AG09319 (cell line): ENCODE data around the gene TRAPPC3.

ENCODE experiments used
- DNase-seq: peaks from one replicate; pipeline ENCODE4 v3.0.0-alpha.2; 2010; ENCODE audit warnings: low read depth; ENCODE audit errors: extremely low read depth
- CTCF ChIP-seq: IDR thresholded peaks from 2 replicates; pipeline ENCODE4 v1.5.1; 2011; ENCODE audit warnings: low read depth, mild to moderate bottlenecking, inconsistent platforms, low read length, moderate library complexity

The TRAPPC3 gene

GRCh38 chr1:36148821-36149236 lies 457 bp downstream of the TRAPPC3 start:
- no peak for TF ChIP-seq CTCF
- no peak for DNase-seq

GRCh38 chr1:36144413-36144812 lies 4.9 kb downstream of the TRAPPC3 start:
- TF ChIP-seq CTCF, result no peak
- no peak for DNase-seq

- no peak for TF ChIP-seq CTCF
- DNase-seq, result no peak
Observed at GRCh38 chr1:36143424-36143823, 5.9 kb downstream of the TRAPPC3 start.

- no peak for DNase-seq
Observed at GRCh38 chr1:36142121-36142520, 7.2 kb downstream of the TRAPPC3 start.

GRCh38 chr1:36139521-36139920 lies 9.8 kb downstream of the TRAPPC3 start:
- DNase-seq, result no peak
- no peak for TF ChIP-seq CTCF

More at GRCh38 chr1:36142121-36142520, 7.2 kb downstream of the TRAPPC3 start:
- TF ChIP-seq CTCF, result no peak

GRCh38 chr1:36137776-36138175 lies 11.5 kb downstream of the TRAPPC3 start:
- no peak for TF ChIP-seq CTCF
- DNase-seq, result no peak

GRCh38 chr1:36137226-36137625 lies 12.1 kb downstream of the TRAPPC3 start:
- DNase-seq, result no peak
- TF ChIP-seq CTCF, result no peak
